ENCODE data around the gene ROCK2. TPM values are rescaled to one million over a fixed set of nuclear protein-coding genes. Genes with fewer than 3 reads are reported as not detected.

The ROCK2 gene
- polyA plus RNA-seq, 1 donor (not counting 4 experiments of a cell fraction or from before 2014, with no cell fraction given): 12.6 TPM

DNA sequence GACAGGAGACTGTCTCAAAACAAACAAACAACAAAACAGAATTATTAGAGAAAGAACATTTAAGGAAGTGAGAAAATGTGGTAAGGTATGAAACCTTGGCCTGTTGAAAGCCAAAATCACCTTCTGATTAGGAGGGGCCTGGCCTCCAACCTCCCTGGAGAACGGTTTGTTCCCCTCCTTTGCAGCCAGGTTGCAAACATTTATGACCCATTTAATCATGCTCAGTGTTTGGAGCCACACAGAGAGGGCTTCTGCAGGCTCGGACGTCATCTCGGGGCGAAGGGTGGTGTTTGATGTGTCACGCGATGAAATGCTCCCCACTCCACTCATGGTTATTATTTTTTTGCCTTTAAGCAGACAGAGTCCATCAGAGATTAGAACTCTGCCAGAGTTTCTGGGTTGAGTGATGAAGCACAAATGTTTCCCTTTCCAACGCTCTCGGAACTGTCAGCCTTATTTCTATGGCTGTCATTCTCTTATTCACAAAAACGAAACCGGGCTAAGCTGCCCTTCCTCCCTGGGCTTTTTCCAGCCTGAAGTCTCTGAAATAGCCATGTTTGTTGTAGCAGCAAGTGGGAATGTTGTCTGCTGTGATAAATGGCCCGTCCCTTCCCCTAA lies 33.6 kb upstream of the ROCK2 start:
- dilution Hi-C loops (cut with MboI; ENCODE audit: extremely low pct_ligation_motif_present, low sequenced_read_pairs): no loop called here
- DNase-seq (ENCODE audit: low read depth, low spot score) (no peak), FAIRE-seq (no peak)
- Histone ChIP-seq H3K9ac (ENCODE audit: control insufficient read depth, extremely low read depth, insufficient read depth, low read length) (no peak overlapping the region), H3K27ac (ENCODE audit: control insufficient read depth, insufficient read depth, low read length) (no peak overlapping the region), H3K9me1 (ENCODE audit: control insufficient read depth, extremely low read depth, insufficient read depth, low read length) (no peaks in the 10 kb centered on the region), H3K9me3 (ENCODE audit: control insufficient read depth, low read depth, low read length) (no peaks in the 10 kb centered on the region), H3K36me3 (ENCODE audit: control insufficient read depth in 2 of 2, extremely low read depth in 1 of 2, insufficient read depth in 2 of 2, low read length in 2 of 2) (no peaks in the 10 kb centered on the region), H4K20me1 (ENCODE audit: control insufficient read depth, extremely low read depth, insufficient read depth, low read length) (no peaks in the 10 kb centered on the region), H3K4me3 (ENCODE audit: control insufficient read depth in 2 of 3, extremely low read depth in 1 of 3, insufficient read depth in 2 of 3, low read depth in 1 of 3, low read length in 3 of 3) (no peak overlapping the region), H3K27me3 (ENCODE audit: control insufficient read depth, extremely low read depth, insufficient read depth, low read length) (no peaks in the 10 kb centered on the region), H3K4me1 (ENCODE audit: control insufficient read depth, extremely low read depth, insufficient read depth, low read length) (peaks cover 17% of the 10 kb centered on the region), H3K4me2 (ENCODE audit: control insufficient read depth, extremely low read depth, insufficient read depth, low read depth, low read length) (no peak overlapping the region), H3K79me2 (ENCODE audit: control insufficient read depth, insufficient read depth, low read length) (no peaks in the 10 kb centered on the region), H2AFZ (ENCODE audit: control insufficient read depth, low read length) (no peak overlapping the region)
- TF ChIP-seq, protein P1, sequence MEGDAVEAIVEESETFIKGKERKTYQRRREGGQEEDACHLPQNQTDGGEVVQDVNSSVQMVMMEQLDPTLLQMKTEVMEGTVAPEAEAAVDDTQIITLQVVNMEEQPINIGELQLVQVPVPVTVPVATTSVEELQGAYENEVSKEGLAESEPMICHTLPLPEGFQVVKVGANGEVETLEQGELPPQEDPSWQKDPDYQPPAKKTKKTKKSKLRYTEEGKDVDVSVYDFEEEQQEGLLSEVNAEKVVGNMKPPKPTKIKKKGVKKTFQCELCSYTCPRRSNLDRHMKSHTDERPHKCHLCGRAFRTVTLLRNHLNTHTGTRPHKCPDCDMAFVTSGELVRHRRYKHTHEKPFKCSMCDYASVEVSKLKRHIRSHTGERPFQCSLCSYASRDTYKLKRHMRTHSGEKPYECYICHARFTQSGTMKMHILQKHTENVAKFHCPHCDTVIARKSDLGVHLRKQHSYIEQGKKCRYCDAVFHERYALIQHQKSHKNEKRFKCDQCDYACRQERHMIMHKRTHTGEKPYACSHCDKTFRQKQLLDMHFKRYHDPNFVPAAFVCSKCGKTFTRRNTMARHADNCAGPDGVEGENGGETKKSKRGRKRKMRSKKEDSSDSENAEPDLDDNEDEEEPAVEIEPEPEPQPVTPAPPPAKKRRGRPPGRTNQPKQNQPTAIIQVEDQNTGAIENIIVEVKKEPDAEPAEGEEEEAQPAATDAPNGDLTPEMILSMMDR (optimal IDR thresholded peaks at IDR 0.05 in 1 of 3, IDR thresholded peaks at IDR 0.05 in 1 of 3, conservative IDR thresholded peaks at IDR 0.05 in 1 of 3; ENCODE audit: extremely low read depth in 1 of 3, insufficient read depth in 2 of 3, low read length in 3 of 3): no peak
- no peak for TF ChIP-seq EZH2 (IDR thresholded peaks at IDR 0.05; ENCODE audit: low read length)

GRCh38 chr2:11376071-11376470 lies 31.6 kb upstream of the ROCK2 start:
- dilution Hi-C loops (cut with MboI; ENCODE audit: extremely low pct_ligation_motif_present, low sequenced_read_pairs): no loop called here
- H3K4me2 ChIP-seq (ENCODE audit: control insufficient read depth, extremely low read depth, insufficient read depth, low read depth, low read length): no peak overlapping the region

More at GRCh38 chr2:11376071-11376470, 31.6 kb upstream of the ROCK2 start:
- H3K36me3 ChIP-seq (ENCODE audit: control insufficient read depth in 2 of 2, extremely low read depth in 1 of 2, insufficient read depth in 2 of 2, low read length in 2 of 2): no peaks in the 10 kb centered on the region
- H3K9me3 ChIP-seq (ENCODE audit: control insufficient read depth, low read depth, low read length): no peaks in the 10 kb centered on the region
- H2AFZ ChIP-seq (ENCODE audit: control insufficient read depth, low read length): no peak overlapping the region
- H4K20me1 ChIP-seq (ENCODE audit: control insufficient read depth, extremely low read depth, insufficient read depth, low read length): no peaks in the 10 kb centered on the region
- H3K27me3 ChIP-seq (ENCODE audit: control insufficient read depth, extremely low read depth, insufficient read depth, low read length): no peaks in the 10 kb centered on the region
- DNase-seq (ENCODE audit: low read depth, low spot score) (no peak), FAIRE-seq (no peak)
- no peaks in the 10 kb centered on the region for H3K9me1 ChIP-seq (ENCODE audit: control insufficient read depth, extremely low read depth, insufficient read depth, low read length)
- no peak overlapping the region for H3K27ac ChIP-seq (ENCODE audit: control insufficient read depth, insufficient read depth, low read length)
- H3K79me2 ChIP-seq (ENCODE audit: control insufficient read depth, insufficient read depth, low read length): no peaks in the 10 kb centered on the region
- no peak overlapping the region for H3K9ac ChIP-seq (ENCODE audit: control insufficient read depth, extremely low read depth, insufficient read depth, low read length)
- no peak overlapping the region for H3K4me3 ChIP-seq (ENCODE audit: control insufficient read depth in 2 of 3, extremely low read depth in 1 of 3, insufficient read depth in 2 of 3, low read depth in 1 of 3, low read length in 3 of 3)
- TF ChIP-seq, protein P1 (optimal IDR thresholded peaks at IDR 0.05 in 1 of 3, IDR thresholded peaks at IDR 0.05 in 1 of 3, conservative IDR thresholded peaks at IDR 0.05 in 1 of 3; ENCODE audit: extremely low read depth in 1 of 3, insufficient read depth in 2 of 3, low read length in 3 of 3): no peak
- peaks cover 24% of the 10 kb centered on the region for H3K4me1 ChIP-seq (ENCODE audit: control insufficient read depth, extremely low read depth, insufficient read depth, low read length)
